HEK293 (cell line): ENCODE results near the gene VGLL4.

ENCODE experiments used
- CTCF ChIA-PET: fragments of 350-600 bp; formaldehyde crosslinking; extraction: SDS; loops from one replicate; lab custom pipeline; 2021; ENCODE audit warnings: antibody characterized with exemption; lab: Yijun Ruan, JAX
- POLR2A ChIA-PET: fragments of 300-600 bp; formaldehyde crosslinking; extraction: SDS; loops from one replicate; lab custom pipeline; 2020; ENCODE audit warnings: antibody characterized with exemption, inconsistent platforms; lab: Yijun Ruan, JAX
- H3K27ac ChIP-seq: fragments of 200-500 bp; sonication (Bioruptor generic); 2 replicates; pipeline ENCODE4 v1.5.1; 2014; ENCODE audit warnings: low read depth, low read length, control low read depth, inconsistent platforms; ENCODE audit errors: extremely low read depth
- H3K36me3 ChIP-seq, 2 experiments: fragments of 200-500 bp in 1 of 2; sonication (Bioruptor generic) in 1 of 2; 1 replicate in 1 of 2; 2 replicates in 1 of 2; pipeline ENCODE4 v1.5.1; 2014 to 2017; ENCODE audit warnings: inconsistent platforms in 2 of 2, low read length in 2 of 2; ENCODE audit not compliant: control insufficient read depth in 2 of 2, insufficient read depth in 1 of 2
- H3K4me1 ChIP-seq: fragments of 200-500 bp; sonication (Bioruptor generic); 2 replicates; pipeline ENCODE4 v1.5.1; 2014; ENCODE audit warnings: mild to moderate bottlenecking, low read length, inconsistent platforms; ENCODE audit not compliant: control insufficient read depth, insufficient read depth
- H3K4me3 ChIP-seq: 2 replicates; pipeline ENCODE4 v1.5.1; 2011; ENCODE audit warnings: low read depth, mild to moderate bottlenecking, control low read depth, low read length, moderate library complexity
- H3K9me3 ChIP-seq: fragments of 200-500 bp; sonication (Bioruptor generic); 2 replicates; pipeline ENCODE4 v1.5.1; 2014; ENCODE audit warnings: low read depth, low read length, inconsistent platforms; ENCODE audit not compliant: control insufficient read depth, insufficient read depth
- EGR2 ChIP-seq: fragments of 450-650 bp; formaldehyde crosslinking; IDR thresholded peaks from 2 replicates; pipeline ENCODE4 v1.5.1; 2016; ENCODE audit warnings: low read depth, missing biosample characterization, missing genetic modification characterization
- KLF9 ChIP-seq: fragments of 450-650 bp; formaldehyde crosslinking; IDR thresholded peaks from 2 replicates; pipeline ENCODE4 v1.5.1; 2016; ENCODE audit warnings: missing biosample characterization, missing genetic modification characterization, low read depth
- PRDM6 ChIP-seq: fragments of 450-650 bp; formaldehyde crosslinking; IDR thresholded peaks from 2 replicates; pipeline ENCODE4 v1.5.1; 2017; ENCODE audit warnings: missing biosample characterization, missing genetic modification characterization
- TSHZ1 ChIP-seq: fragments of 450-650 bp; formaldehyde crosslinking; IDR thresholded peaks from 2 replicates; pipeline ENCODE4 v1.5.1; 2016; ENCODE audit warnings: missing biosample characterization, missing genetic modification characterization, borderline replicate concordance
- WT1 ChIP-seq: fragments of 450-650 bp; formaldehyde crosslinking; IDR thresholded peaks from 2 replicates; pipeline ENCODE4 v1.5.1; 2016; ENCODE audit warnings: missing biosample characterization, missing genetic modification characterization
- ZEB2 ChIP-seq: fragments of 450-650 bp; formaldehyde crosslinking; IDR thresholded peaks from 2 replicates; pipeline ENCODE4 v1.5.1; 2016; ENCODE audit warnings: missing biosample characterization, missing genetic modification characterization
- ZNF148 ChIP-seq: fragments of 450-650 bp; formaldehyde crosslinking; IDR thresholded peaks from 2 replicates; pipeline ENCODE4 v1.5.0; 2017; ENCODE audit warnings: missing biosample characterization, missing genetic modification characterization, borderline replicate concordance
- ZNF19 ChIP-seq: fragments of 450-650 bp; formaldehyde crosslinking; IDR thresholded peaks from 2 replicates; pipeline ENCODE4; 2016; ENCODE audit warnings: missing biosample characterization, missing genetic modification characterization, low read depth
- ZNF214 ChIP-seq: fragments of 450-650 bp; formaldehyde crosslinking; IDR thresholded peaks from 2 replicates; pipeline ENCODE4 v1.5.1; 2017; ENCODE audit warnings: missing biosample characterization, mild to moderate bottlenecking, missing genetic modification characterization, borderline replicate concordance
- ZNF221 ChIP-seq: fragments of 450-650 bp; formaldehyde crosslinking; IDR thresholded peaks from 2 replicates; pipeline ENCODE4 v1.5.1; 2017; ENCODE audit warnings: missing biosample characterization, missing genetic modification characterization, borderline replicate concordance
- ZNF324 ChIP-seq: fragments of 450-650 bp; formaldehyde crosslinking; IDR thresholded peaks from 2 replicates; pipeline ENCODE4 v1.5.1; 2016; ENCODE audit warnings: missing biosample characterization, missing genetic modification characterization
- ZNF449 ChIP-seq: fragments of 450-650 bp; formaldehyde crosslinking; IDR thresholded peaks from 2 replicates; pipeline ENCODE4 v1.5.1; 2017; ENCODE audit warnings: missing biosample characterization, mild to moderate bottlenecking, missing genetic modification characterization, moderate library complexity
- ZNF548 ChIP-seq: fragments of 450-650 bp; formaldehyde crosslinking; IDR thresholded peaks from 2 replicates; pipeline ENCODE4 v1.5.1; 2016; ENCODE audit warnings: missing biosample characterization, missing genetic modification characterization
- ZNF560 ChIP-seq: fragments of 450-650 bp; formaldehyde crosslinking; IDR thresholded peaks from 2 replicates; pipeline ENCODE4 v1.5.1; 2017; ENCODE audit warnings: missing biosample characterization, missing genetic modification characterization, borderline replicate concordance
- ZNF561 ChIP-seq: fragments of 450-650 bp; IDR thresholded peaks from 2 replicates; pipeline ENCODE4 v1.5.1; 2018; ENCODE audit warnings: missing biosample characterization, missing genetic modification characterization, borderline replicate concordance
- ZNF791 ChIP-seq: fragments of 450-650 bp; formaldehyde crosslinking; IDR thresholded peaks from 2 replicates; pipeline ENCODE4 v1.5.1; 2016; ENCODE audit warnings: missing biosample characterization, missing genetic modification characterization
- TF ChIP-seq, protein P1 (sequence below): fragments of 450-650 bp; formaldehyde crosslinking; IDR thresholded peaks from 2 replicates; pipeline ENCODE4 v1.5.1; 2017; ENCODE audit warnings: missing biosample characterization, missing genetic modification characterization

Gene VGLL4

GRCh38 chr3:11651477-11651876 is 7.8 kb upstream of the VGLL4 start:
- H3K4me1 ChIP-seq: peaks cover 3% of the 10 kb centered on the region; the same call in 1 of the 2 replicates
- POLR2A ChIA-PET: no interaction called here
- no peak overlapping the region for H3K4me3 ChIP-seq
- CTCF ChIA-PET: interaction anchor here (0.6 to 11.9 kb wide), 26 partner anchors 10 to 1147 kb away, joined by 3 to 165 read pairs (median 4); no protein-coding TSS in a partner anchor
- H3K27ac ChIP-seq: no peak overlapping the region
- no peaks in the 10 kb centered on the region for H3K36me3 ChIP-seq
- H3K9me3 ChIP-seq: no peaks in the 10 kb centered on the region
- no peak for TF ChIP-seq KLF9 (tag by site-specific recombination)
- TF ChIP-seq ZNF561 (tag by site-specific recombination): no peak
- TF ChIP-seq ZNF19 (tag by site-specific recombination): no peak
- no peak for TF ChIP-seq WT1 (tag by site-specific recombination)
- TF ChIP-seq ZNF221 (tag by site-specific recombination): no peak
- TF ChIP-seq EGR2 (tag by site-specific recombination): no peak
- TF ChIP-seq ZNF548 (tag by site-specific recombination): no peak
- TF ChIP-seq ZNF214: no peak
- TF ChIP-seq ZNF324 (tag by site-specific recombination): no peak

GRCh38 chr3:11650391-11650790 is 6.7 kb upstream of the VGLL4 start:
- no peaks in the 10 kb centered on the region for H3K36me3 ChIP-seq
- ChIA-PET POLR2A (no interaction called here), CTCF (interaction anchor here (1.1 to 11.9 kb wide), 9 partner anchors 12 to 590 kb away, joined by 3 to 165 read pairs (median 6); no protein-coding TSS in a partner anchor)
- H3K27ac ChIP-seq: no peak overlapping the region
- TF ChIP-seq ZNF148: no peak
- TF ChIP-seq, protein P1, sequence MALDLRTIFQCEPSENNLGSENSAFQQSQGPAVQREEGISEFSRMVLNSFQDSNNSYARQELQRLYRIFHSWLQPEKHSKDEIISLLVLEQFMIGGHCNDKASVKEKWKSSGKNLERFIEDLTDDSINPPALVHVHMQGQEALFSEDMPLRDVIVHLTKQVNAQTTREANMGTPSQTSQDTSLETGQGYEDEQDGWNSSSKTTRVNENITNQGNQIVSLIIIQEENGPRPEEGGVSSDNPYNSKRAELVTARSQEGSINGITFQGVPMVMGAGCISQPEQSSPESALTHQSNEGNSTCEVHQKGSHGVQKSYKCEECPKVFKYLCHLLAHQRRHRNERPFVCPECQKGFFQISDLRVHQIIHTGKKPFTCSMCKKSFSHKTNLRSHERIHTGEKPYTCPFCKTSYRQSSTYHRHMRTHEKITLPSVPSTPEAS (tag by site-specific recombination): 0 out of 2 replicates have a peak, but pooled peaks have one; percentile 6
- H3K4me1 ChIP-seq: peaks cover 6% of the 10 kb centered on the region; the same call in 1 of the 2 replicates
- H3K4me3 ChIP-seq: no peak overlapping the region
- H3K9me3 ChIP-seq: no peaks in the 10 kb centered on the region

DNA sequence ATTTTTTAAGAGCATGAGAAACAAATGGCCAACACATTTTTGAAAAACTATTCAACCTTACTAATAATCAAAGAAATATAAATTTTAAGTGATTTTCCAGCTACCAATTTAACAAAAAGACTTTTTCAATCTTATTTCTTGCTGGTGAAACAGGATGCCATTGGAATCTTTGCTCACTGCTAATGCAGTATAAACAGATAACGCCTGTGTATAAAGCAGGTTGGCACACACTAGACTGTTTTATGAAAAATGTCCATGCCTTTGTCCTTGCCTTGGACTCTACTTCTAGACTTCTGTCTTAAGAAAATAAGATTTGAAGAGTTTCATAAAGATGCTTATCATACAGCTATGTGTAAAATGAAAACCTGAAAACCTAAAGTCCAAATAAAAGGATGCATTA is 5.0 kb upstream of the VGLL4 start:
- POLR2A ChIA-PET: no interaction called here
- CTCF ChIA-PET: interaction anchor here (1.0 to 11.9 kb wide), 3 partner anchors 269 to 703 kb away, joined by 3 to 165 read pairs (median 16); no protein-coding TSS in a partner anchor
- no peak overlapping the region for H3K4me3 ChIP-seq
- no peak for TF ChIP-seq ZNF560
- peak; percentile 99 for TF ChIP-seq ZNF449 (tag by site-specific recombination)
- no peak for TF ChIP-seq ZEB2 (tag by site-specific recombination)
- TF ChIP-seq TSHZ1 (tag by site-specific recombination): no peak
- TF ChIP-seq ZNF791 (tag by site-specific recombination): no peak
- peak; percentile 29 for TF ChIP-seq PRDM6 (tag by site-specific recombination)
- H3K4me1 ChIP-seq: peaks cover 6% of the 10 kb centered on the region
- no peak overlapping the region for H3K27ac ChIP-seq
- no peaks in the 10 kb centered on the region for H3K36me3 ChIP-seq
- H3K9me3 ChIP-seq: no peaks in the 10 kb centered on the region
